HG03432 (cell line): Measurements from ENCODE around the gene GALT.

Experiments
- ATAC-seq: cut with Tn5 transposase; IDR thresholded peaks from one replicate; pipeline ENCODE4 v1.9.1; 2021; ENCODE audit warnings: mild to moderate bottlenecking, moderate library complexity; ENCODE audit not compliant: unreplicated experiment

GALT gene

GRCh38 chr9:34675869-34676268 lies 29.4 kb downstream of the GALT start:
- ATAC-seq = no peak

- ATAC-seq = no peak
Measured at GRCh38 chr9:34684145-34684544, 37.7 kb downstream of the GALT start.

- no peak for ATAC-seq
Measured at GRCh38 chr9:34684816-34685215, 38.3 kb downstream of the GALT start.

- no peak for ATAC-seq
Measured at GRCh38 chr9:34685591-34685990, 39.1 kb downstream of the GALT start.

GRCh38 chr9:34686231-34686630 lies 39.8 kb downstream of the GALT start:
- no peak for ATAC-seq

GRCh38 chr9:34686732-34687131 lies 40.3 kb downstream of the GALT start:
- no peak for ATAC-seq

GRCh38 chr9:34687276-34688030 lies 41.0 kb downstream of the GALT start:
- no peak for ATAC-seq

GRCh38 chr9:34688329-34689115 lies 42.0 kb downstream of the GALT start:
- ATAC-seq = no peak

- no peak for ATAC-seq
Measured at GRCh38 chr9:34689116-34689470, 42.6 kb downstream of the GALT start.

- ATAC-seq = no peak
Measured at GRCh38 chr9:34689512-34689911, 43.0 kb downstream of the GALT start.

GRCh38 chr9:34690983-34691935 lies 44.8 kb downstream of the GALT start, which contains the start of gene CCL19:
Gene CCL19 (minus strand): TSS chr9:34691276. CDS start chr9:34691139, 137 bp downstream.
- ATAC-seq = no peak

- ATAC-seq = no peak
Measured at GRCh38 chr9:34691936-34692315, 45.5 kb downstream of the GALT start.

- no peak for ATAC-seq
Measured at GRCh38 chr9:34693560-34693959, 47.1 kb downstream of the GALT start.

- no peak for ATAC-seq
Measured at GRCh38 chr9:34694811-34695210, 48.3 kb downstream of the GALT start.
